ENCODE measurements around the gene MIA.
A peak's percentile ranks its signal among the peaks of the same experiment; 100 is the strongest.

MIA gene

DNA sequence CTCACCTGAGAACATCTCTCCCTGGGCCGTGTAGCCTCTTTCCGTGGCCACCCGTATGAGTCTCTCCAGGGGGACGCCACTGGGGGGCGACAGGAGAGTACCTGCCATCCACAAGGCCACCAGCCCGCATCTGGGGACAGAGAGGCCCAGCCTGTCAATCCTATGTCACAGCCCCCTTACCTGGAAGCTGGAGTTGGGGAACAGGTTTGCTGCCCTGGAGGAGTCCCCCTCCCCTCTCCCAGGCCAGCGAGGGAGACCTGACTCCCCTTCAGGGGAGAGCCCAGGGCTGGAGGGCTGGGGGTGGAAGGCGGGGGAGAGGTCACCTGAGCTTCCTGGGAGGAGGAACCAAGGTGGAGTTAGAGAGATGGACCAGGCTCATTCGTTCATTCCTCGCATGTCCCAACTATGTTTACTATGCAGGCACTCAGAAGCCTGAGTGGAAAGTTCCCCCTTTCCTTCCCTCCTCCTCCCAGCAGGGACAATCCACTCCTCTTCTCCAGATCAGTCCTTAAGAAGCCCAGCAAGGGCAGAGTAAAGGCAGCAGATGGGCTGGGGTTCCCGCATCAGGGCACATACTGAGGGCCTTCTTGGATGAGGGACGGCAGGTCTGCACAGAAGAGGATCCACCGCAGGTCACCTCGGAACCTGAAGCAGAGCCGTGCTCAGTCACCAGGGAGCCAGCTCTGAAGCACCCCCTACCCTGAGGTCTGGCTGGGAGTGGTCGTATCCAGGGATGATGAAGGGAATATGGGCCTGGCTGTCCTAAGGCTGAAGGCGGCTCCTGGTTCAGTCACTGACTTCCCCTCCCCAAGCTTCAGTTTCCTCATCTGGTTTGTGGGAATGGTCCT lies 30.5 kb upstream of the MIA start:
- TF ChIP-seq NFRKB (IDR thresholded peaks at IDR 0.05) (no peak), BHLHE40 (IDR thresholded peaks at IDR 0.05; ENCODE audit: borderline replicate concordance) (no peak), SUZ12 (IDR thresholded peaks at IDR 0.05) (no peak), TARDBP (IDR thresholded peaks at IDR 0.05) (no peak), SP1 (IDR thresholded peaks at IDR 0.05) (no peak), ZNF384 (IDR thresholded peaks at IDR 0.05) (no peak), LEF1 (IDR thresholded peaks at IDR 0.05; ENCODE audit: borderline replicate concordance) (no peak), L3MBTL2 (conservative IDR thresholded peaks at IDR 0.05) (no peak), FOXK2 (IDR thresholded peaks at IDR 0.05) (no peak), ELF4 (IDR thresholded peaks at IDR 0.05) (no peak), CTBP1 (IDR thresholded peaks at IDR 0.05; ENCODE audit: borderline replicate concordance) (no peak), FOXM1 (IDR thresholded peaks at IDR 0.05; ENCODE audit: borderline replicate concordance) (no peak), ARNT (IDR thresholded peaks at IDR 0.05) (no peak), HDGF (IDR thresholded peaks at IDR 0.05; ENCODE audit: borderline replicate concordance) (no peak), FOXA1 (IDR thresholded peaks at IDR 0.05) (no peak)
- TF ChIP-seq, protein P1, sequence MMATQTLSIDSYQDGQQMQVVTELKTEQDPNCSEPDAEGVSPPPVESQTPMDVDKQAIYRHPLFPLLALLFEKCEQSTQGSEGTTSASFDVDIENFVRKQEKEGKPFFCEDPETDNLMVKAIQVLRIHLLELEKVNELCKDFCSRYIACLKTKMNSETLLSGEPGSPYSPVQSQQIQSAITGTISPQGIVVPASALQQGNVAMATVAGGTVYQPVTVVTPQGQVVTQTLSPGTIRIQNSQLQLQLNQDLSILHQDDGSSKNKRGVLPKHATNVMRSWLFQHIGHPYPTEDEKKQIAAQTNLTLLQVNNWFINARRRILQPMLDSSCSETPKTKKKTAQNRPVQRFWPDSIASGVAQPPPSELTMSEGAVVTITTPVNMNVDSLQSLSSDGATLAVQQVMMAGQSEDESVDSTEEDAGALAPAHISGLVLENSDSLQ (IDR thresholded peaks at IDR 0.05) = no peak
- CTCF ChIA-PET = interaction anchor here (1.4 kb wide), 2 partner anchors 8 kb away, joined by 4 to 11 read pairs; no protein-coding TSS in a partner anchor
- no peak for DNase-seq (ENCODE audit: extremely low spot score)
- POLR2A ChIA-PET = interaction anchor here (0.6 to 1.1 kb wide), 2 partner anchors 82 to 318 kb away, joined by 3 read pairs; no protein-coding TSS in a partner anchor

DNA sequence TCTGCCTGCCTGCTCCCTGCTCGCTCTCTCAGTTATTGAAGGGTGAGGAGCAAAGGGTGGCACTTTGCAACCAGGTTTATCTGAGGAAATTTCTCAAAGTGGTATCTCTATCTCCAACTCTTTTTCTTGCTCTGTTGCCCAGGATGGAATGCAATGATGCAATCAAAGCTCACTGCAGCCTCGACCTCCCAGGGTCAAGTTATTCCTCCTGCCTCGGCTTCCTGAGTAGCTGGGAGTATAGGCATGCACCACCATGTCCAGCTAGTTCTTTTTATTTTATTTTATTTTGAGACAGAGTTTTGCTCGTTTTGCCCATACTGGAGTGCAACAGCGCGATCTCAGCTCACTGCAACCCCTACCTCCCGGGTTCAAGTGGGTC lies 29.9 kb upstream of the MIA start:
- TF ChIP-seq BHLHE40 (IDR thresholded peaks at IDR 0.05; ENCODE audit: borderline replicate concordance) (no peak), FOXM1 (IDR thresholded peaks at IDR 0.05; ENCODE audit: borderline replicate concordance) (no peak), ZNF384 (IDR thresholded peaks at IDR 0.05) (no peak), HDGF (IDR thresholded peaks at IDR 0.05; ENCODE audit: borderline replicate concordance) (no peak), FOXK2 (IDR thresholded peaks at IDR 0.05) (no peak), ARNT (IDR thresholded peaks at IDR 0.05) (no peak), FOXA1 (IDR thresholded peaks at IDR 0.05) (no peak), LEF1 (IDR thresholded peaks at IDR 0.05; ENCODE audit: borderline replicate concordance) (no peak), NFRKB (IDR thresholded peaks at IDR 0.05) (no peak), CTBP1 (IDR thresholded peaks at IDR 0.05; ENCODE audit: borderline replicate concordance) (no peak), SUZ12 (IDR thresholded peaks at IDR 0.05) (no peak), L3MBTL2 (conservative IDR thresholded peaks at IDR 0.05) (no peak), ELF4 (IDR thresholded peaks at IDR 0.05) (no peak), TARDBP (IDR thresholded peaks at IDR 0.05) (no peak), SP1 (IDR thresholded peaks at IDR 0.05) (no peak)
- TF ChIP-seq, protein P1 (IDR thresholded peaks at IDR 0.05) = no peak
- CTCF ChIA-PET = interaction anchor here (1.4 kb wide), 1 partner anchor 9 kb away, joined by 4 read pairs; no protein-coding TSS in a partner anchor
- POLR2A ChIA-PET = interaction anchor here (0.6 to 1.1 kb wide), 2 partner anchors 82 to 319 kb away, joined by 3 read pairs; no protein-coding TSS in a partner anchor
- no peak for DNase-seq (ENCODE audit: extremely low spot score)

DNA sequence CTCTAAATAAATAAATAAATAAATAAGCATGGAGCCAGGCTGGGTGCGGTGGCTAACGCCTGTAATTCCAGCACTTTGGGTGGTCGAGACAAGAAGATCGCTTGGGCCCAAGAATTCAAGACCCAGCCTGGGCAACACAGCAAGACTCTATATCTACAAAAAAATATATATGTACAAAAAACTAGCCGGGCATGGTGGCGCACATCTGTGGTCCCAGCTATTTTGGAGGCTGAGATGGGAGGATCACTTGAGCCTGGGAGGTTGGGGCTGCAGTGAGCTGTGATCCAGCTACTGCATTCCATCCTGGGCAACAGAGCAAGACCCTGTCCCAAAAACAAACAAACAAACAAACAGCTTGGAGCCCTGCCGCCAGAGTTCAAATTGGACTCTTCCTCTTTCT lies 27.8 kb upstream of the MIA start:
- ChIA-PET CTCF (no interaction called here), POLR2A (interaction anchor here (1.1 kb wide), 1 partner anchor 30 kb away, joined by 3 read pairs; the partner anchor contains the start of gene ITPKC)
- no peak for DNase-seq (ENCODE audit: extremely low spot score)
- TF ChIP-seq NFRKB (IDR thresholded peaks at IDR 0.05) = no peak
- TF ChIP-seq FOXA1 (IDR thresholded peaks at IDR 0.05) = no peak
- no peak for TF ChIP-seq LEF1 (IDR thresholded peaks at IDR 0.05; ENCODE audit: borderline replicate concordance)
- no peak for TF ChIP-seq FOXM1 (IDR thresholded peaks at IDR 0.05; ENCODE audit: borderline replicate concordance)
- no peak for TF ChIP-seq ARNT (IDR thresholded peaks at IDR 0.05)
- TF ChIP-seq, protein P1 (IDR thresholded peaks at IDR 0.05) = no peak
- TF ChIP-seq ZNF384 (IDR thresholded peaks at IDR 0.05) = no peak
- TF ChIP-seq TARDBP (IDR thresholded peaks at IDR 0.05) = no peak
- no peak for TF ChIP-seq CTBP1 (IDR thresholded peaks at IDR 0.05; ENCODE audit: borderline replicate concordance)
- no peak for TF ChIP-seq BHLHE40 (IDR thresholded peaks at IDR 0.05; ENCODE audit: borderline replicate concordance)
- no peak for TF ChIP-seq L3MBTL2 (conservative IDR thresholded peaks at IDR 0.05)
- TF ChIP-seq SUZ12 (IDR thresholded peaks at IDR 0.05) = no peak
- no peak for TF ChIP-seq FOXK2 (IDR thresholded peaks at IDR 0.05)
- no peak for TF ChIP-seq HDGF (IDR thresholded peaks at IDR 0.05; ENCODE audit: borderline replicate concordance)
- no peak for TF ChIP-seq SP1 (IDR thresholded peaks at IDR 0.05)
- no peak for TF ChIP-seq ELF4 (IDR thresholded peaks at IDR 0.05)

DNA sequence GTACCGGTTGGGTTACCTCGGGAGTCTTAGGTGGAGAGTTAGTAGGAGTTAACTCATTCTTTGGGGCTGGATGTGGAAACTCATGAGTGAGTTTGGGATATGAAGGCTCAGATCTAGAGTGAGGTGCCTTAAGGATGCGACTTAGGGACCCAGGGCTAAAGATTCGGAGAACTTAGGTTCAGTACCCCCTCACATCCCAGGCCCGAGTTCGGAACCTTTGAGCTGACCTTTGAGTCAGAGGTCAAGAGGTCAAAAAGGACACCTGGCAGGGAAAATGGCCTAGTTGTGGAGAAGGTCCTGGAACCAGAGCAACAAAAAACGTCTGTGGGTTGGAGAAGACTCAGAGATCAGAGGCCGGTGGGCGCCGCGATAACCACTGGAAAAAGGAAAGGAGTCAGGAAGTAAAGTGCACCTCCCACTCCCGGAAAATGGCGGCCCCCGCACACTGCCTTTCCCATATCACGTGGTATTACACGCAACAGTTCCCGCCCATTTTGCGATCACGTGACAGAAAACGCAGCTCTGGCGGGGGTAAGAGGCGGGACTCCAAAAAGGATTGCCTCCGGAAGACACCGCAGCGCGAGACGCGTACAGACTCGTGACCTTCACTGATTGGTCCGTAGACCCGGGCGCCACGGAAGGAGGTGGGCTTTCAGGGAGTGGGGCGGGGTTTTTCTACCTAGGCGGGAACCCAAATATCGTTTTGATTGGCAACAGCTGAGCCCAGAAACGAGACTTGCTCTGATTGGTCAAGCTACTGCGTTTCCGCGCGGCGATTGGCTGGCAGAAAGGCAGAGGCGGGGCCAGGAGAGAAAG lies 25.1 kb upstream of the MIA start, which contains the start of gene ACTMAP:
ACTMAP (minus strand) TSS at position 420 of the 816 bp plus-strand sequence. CDS start 674 bp downstream, outside the sequence.
- DNase-seq (ENCODE audit: extremely low spot score) = peak; percentile 99

More for the DNA sequence above, 25.1 kb upstream of the MIA start, which contains the start of gene ACTMAP:
- POLR2A ChIA-PET = interaction anchor here (0.6 to 5.0 kb wide), 22 partner anchors 9 to 136 kb away, joined by 3 to 55 read pairs (median 4); partner anchors contain the start of genes COQ8B, EGLN2, ITPKC and RAB4B
- TF ChIP-seq, protein P1 (IDR thresholded peaks at IDR 0.05) = peak; percentile 91
- TF ChIP-seq ELF4 (IDR thresholded peaks at IDR 0.05) (peak; percentile 83), L3MBTL2 (conservative IDR thresholded peaks at IDR 0.05) (peak; percentile 96), LEF1 (IDR thresholded peaks at IDR 0.05; ENCODE audit: borderline replicate concordance) (no peak), NFRKB (IDR thresholded peaks at IDR 0.05) (peak; percentile 82), SP1 (IDR thresholded peaks at IDR 0.05) (no peak)
- CTCF ChIA-PET = interaction anchor here (1.2 kb wide), 1 partner anchor 87 kb away, joined by 7 read pairs; no protein-coding TSS in a partner anchor
